Upper lobe of left lung (tissue), 6 donors: ENCODE data around the gene ZBTB40. TPM values are rescaled to one million over a fixed set of nuclear protein-coding genes. Genes with fewer than 3 reads are reported as not detected.

Experiments
- ATAC-seq, 2 donors: fragments of 200-7000 bp; cut with Tn5 transposase; one replicate each; pipeline ENCODE4 v1.9.1; 2022; ENCODE audit warnings: mild to moderate bottlenecking in 2 of 2, moderate library complexity in 2 of 2; ENCODE audit not compliant: low FRiP score in 2 of 2
- DNase-seq, 2 donors: peaks; one replicate each; pipeline ENCODE4 v3.0.0-alpha.2; 2019 to 2020
- H3K27ac ChIP-seq, 4 donors: fragments of 200-600 bp; sonication (generic); one replicate each; pipeline ENCODE4 v1.5.1; 2016 to 2019
- H3K27me3 ChIP-seq, 4 donors: fragments of 200-600 bp; sonication (generic); one replicate each; pipeline ENCODE4 v1.5.1; 2017 to 2019
- H3K36me3 ChIP-seq, 4 donors: fragments of 200-600 bp; sonication (generic); one replicate each; pipeline ENCODE4 v1.5.1; 2016 to 2019
- H3K4me1 ChIP-seq, 4 donors: fragments of 200-600 bp; sonication (generic); one replicate each; pipeline ENCODE4 v1.5.1; 2018 to 2019
- H3K4me3 ChIP-seq, 4 donors: fragments of 200-600 bp; sonication (generic); one replicate each; pipeline ENCODE4 v1.5.1; 2017 to 2019; ENCODE audit warnings: mild to moderate bottlenecking in 2 of 4, moderate library complexity in 1 of 4
- H3K9me3 ChIP-seq, 4 donors: fragments of 200-600 bp; sonication (generic); one replicate each; pipeline ENCODE4 v1.5.1; 2018 to 2019
- EP300 ChIP-seq, 4 donors: sonication (generic); formaldehyde crosslinking; IDR thresholded peaks; one replicate each; pipeline ENCODE4 v1.5.1; 2017; ENCODE audit warnings: antibody characterized with exemption in 4 of 4, control low read depth in 2 of 4
- POLR2A ChIP-seq, 4 donors: fragments of 450-650 bp; IDR thresholded peaks; one replicate each; pipeline ENCODE4 v1.5.1; 2016 to 2017; ENCODE audit warnings: antibody characterized with exemption in 4 of 4, mild to moderate bottlenecking in 2 of 4
- POLR2AphosphoS5 ChIP-seq, 2 donors: sonication (generic); formaldehyde crosslinking; IDR thresholded peaks; one replicate each; pipeline ENCODE4 v1.5.1; 2017; ENCODE audit warnings: antibody characterized with exemption in 2 of 2
- WGBS, 2 donors: methylation state at CpG; one replicate each; pipeline ENCODE4 v1.1.5; 2017 to 2018; 5-methylcytosine and 5-hydroxymethylcytosine counted together
- total RNA-seq, 6 donors: library from RNA; depleted of rRNA in 4 of 6; stranded (reverse); fragments of >200 nt in 4 of 6; gene quantifications; one replicate each; pipeline versions ENCODE4 v1.1.0 to v1.2.1, GENCODE V29; 2016 to 2021
- TF ChIP-seq, protein P1 (sequence below), 6 experiments: fragments of 450-650 bp in 4 of 6; fragments of 200-600 bp in 2 of 6; sonication (generic) in 2 of 6; IDR thresholded peaks; one replicate each; pipeline ENCODE4 v1.5.1; 2016 to 2019; ENCODE audit warnings: antibody characterized with exemption in 6 of 6
- donor health status: DM: no; HTN: no; CAD: no; lungs with moderate emphysema.
- donor health status: DM: no; HTN: yes; CAD: no; lungs with severe emphysema.

The ZBTB40 gene
- total RNA-seq, 6 donors from 2014 or later: 18.1 to 62.9 (median 24.1) TPM

- no peak overlapping the region for H3K27ac ChIP-seq
- H3K27me3 ChIP-seq: no peaks in the 10 kb centered on the region
- no peak overlapping the region for H3K4me3 ChIP-seq
- DNase-seq (no peak), ATAC-seq (no peak)
- peaks cover 0 to 13% (median 10%) of the 10 kb centered on the region in 4 donors for H3K4me1 ChIP-seq
- no peak for TF ChIP-seq POLR2AphosphoS5 (IDR thresholded peaks at IDR 0.05)
- TF ChIP-seq POLR2A (IDR thresholded peaks at IDR 0.05): no peak
- TF ChIP-seq, protein P1, sequence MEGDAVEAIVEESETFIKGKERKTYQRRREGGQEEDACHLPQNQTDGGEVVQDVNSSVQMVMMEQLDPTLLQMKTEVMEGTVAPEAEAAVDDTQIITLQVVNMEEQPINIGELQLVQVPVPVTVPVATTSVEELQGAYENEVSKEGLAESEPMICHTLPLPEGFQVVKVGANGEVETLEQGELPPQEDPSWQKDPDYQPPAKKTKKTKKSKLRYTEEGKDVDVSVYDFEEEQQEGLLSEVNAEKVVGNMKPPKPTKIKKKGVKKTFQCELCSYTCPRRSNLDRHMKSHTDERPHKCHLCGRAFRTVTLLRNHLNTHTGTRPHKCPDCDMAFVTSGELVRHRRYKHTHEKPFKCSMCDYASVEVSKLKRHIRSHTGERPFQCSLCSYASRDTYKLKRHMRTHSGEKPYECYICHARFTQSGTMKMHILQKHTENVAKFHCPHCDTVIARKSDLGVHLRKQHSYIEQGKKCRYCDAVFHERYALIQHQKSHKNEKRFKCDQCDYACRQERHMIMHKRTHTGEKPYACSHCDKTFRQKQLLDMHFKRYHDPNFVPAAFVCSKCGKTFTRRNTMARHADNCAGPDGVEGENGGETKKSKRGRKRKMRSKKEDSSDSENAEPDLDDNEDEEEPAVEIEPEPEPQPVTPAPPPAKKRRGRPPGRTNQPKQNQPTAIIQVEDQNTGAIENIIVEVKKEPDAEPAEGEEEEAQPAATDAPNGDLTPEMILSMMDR (IDR thresholded peaks at IDR 0.05): no peak
- no peak for TF ChIP-seq EP300 (IDR thresholded peaks at IDR 0.05)
- peaks cover 0 to 35% (median 16%) of the 10 kb centered on the region in 4 donors for H3K36me3 ChIP-seq
- 91 to 94% methylated on average over 5 of the region's 5 CpGs for WGBS, 2 donors
- peaks cover 0 to 3% (median 0%) of the 10 kb centered on the region in 4 donors for H3K9me3 ChIP-seq
These were observed 36.7 kb downstream of the ZBTB40 start for GRCh38 chr1:22488319-22488718.

DNA sequence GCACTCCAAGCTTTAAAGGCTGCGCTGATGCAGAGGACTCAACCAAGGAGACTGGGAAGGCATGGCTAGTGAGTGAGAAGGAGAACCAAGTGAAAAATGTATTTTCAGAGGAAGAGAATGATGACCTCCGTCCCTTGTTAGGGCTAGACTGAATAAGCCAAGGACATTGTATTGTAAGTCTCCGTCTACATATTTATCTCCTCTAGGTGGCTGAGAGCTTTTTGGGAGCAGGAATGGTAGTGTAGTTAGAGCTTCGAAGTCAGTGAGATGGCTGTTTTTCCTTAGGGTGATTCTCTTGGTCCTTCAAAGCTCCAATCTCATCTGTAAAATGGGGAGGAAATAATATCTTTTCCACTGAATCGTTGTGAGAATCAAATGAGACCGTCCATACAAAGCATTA lies 37.6 kb downstream of the ZBTB40 start:
- Histone ChIP-seq H3K9me3 (peaks cover 0 to 3% (median 0%) of the 10 kb centered on the region in 4 donors), H3K36me3 (peaks cover 0 to 37% (median 16%) of the 10 kb centered on the region in 4 donors), H3K4me3 (no peak overlapping the region), H3K4me1 (peaks cover 1 to 13% (median 10%) of the 10 kb centered on the region in 4 donors), H3K27me3 (no peaks in the 10 kb centered on the region), H3K27ac (no peak overlapping the region)
- ATAC-seq (no peak), DNase-seq (no peak)
- 92 to 95% methylated on average over 6 of the region's 6 CpGs for WGBS, 2 donors
- no peak for TF ChIP-seq POLR2AphosphoS5 (IDR thresholded peaks at IDR 0.05)
- no peak for TF ChIP-seq POLR2A (IDR thresholded peaks at IDR 0.05)
- no peak for TF ChIP-seq EP300 (IDR thresholded peaks at IDR 0.05)
- TF ChIP-seq, protein P1 (IDR thresholded peaks at IDR 0.05): no peak

- ATAC-seq (no peak), DNase-seq (no peak)
- Histone ChIP-seq H3K27ac (no peak overlapping the region), H3K4me3 (no peak overlapping the region), H3K9me3 (no peaks in the 10 kb centered on the region), H3K4me1 (peaks cover 4 to 13% (median 10%) of the 10 kb centered on the region in 4 donors), H3K27me3 (no peaks in the 10 kb centered on the region), H3K36me3 (peaks cover 0 to 37% (median 16%) of the 10 kb centered on the region in 4 donors)
- TF ChIP-seq, protein P1 (IDR thresholded peaks at IDR 0.05): no peak
- TF ChIP-seq EP300 (IDR thresholded peaks at IDR 0.05) (no peak), POLR2AphosphoS5 (IDR thresholded peaks at IDR 0.05) (no peak), POLR2A (IDR thresholded peaks at IDR 0.05) (no peak)
- 91 to 93% methylated on average over 6 of the region's 6 CpGs for WGBS, 2 donors
These were observed 38.2 kb downstream of the ZBTB40 start for GRCh38 chr1:22489823-22490222.

DNA sequence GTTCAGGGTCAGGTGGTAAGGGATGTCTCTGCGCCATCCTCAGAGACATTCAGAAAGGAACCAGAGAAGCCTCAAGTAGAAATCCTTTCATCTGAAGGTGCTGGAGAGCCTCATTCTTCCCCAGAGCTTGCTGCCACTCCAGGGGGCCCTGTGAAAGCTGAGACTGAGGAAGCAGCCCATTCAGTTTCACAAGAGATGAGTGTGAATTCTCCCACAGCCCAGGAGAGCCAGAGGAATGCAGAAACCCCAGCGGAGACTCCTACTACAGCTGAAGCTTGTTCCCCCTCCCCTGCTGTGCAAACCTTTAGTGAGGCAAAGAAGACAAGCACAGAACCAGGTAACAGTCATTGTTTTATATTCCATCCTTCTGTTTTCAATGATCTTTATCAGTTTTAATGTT lies 38.7 kb downstream of the ZBTB40 start:
- ATAC-seq (no peak), DNase-seq (no peak)
- no peak overlapping the region for H3K4me3 ChIP-seq
- peaks cover 0 to 37% (median 16%) of the 10 kb centered on the region in 4 donors for H3K36me3 ChIP-seq
- peaks cover 4 to 13% (median 10%) of the 10 kb centered on the region in 4 donors for H3K4me1 ChIP-seq
- no peaks in the 10 kb centered on the region for H3K9me3 ChIP-seq
- H3K27ac ChIP-seq: no peak overlapping the region
- WGBS, 2 donors: 80 to 86% methylated on average over 2 of the region's 2 CpGs
- TF ChIP-seq POLR2A (IDR thresholded peaks at IDR 0.05): no peak
- TF ChIP-seq EP300 (IDR thresholded peaks at IDR 0.05): no peak
- TF ChIP-seq POLR2AphosphoS5 (IDR thresholded peaks at IDR 0.05): no peak
- TF ChIP-seq, protein P1 (IDR thresholded peaks at IDR 0.05): no peak
- H3K27me3 ChIP-seq: no peaks in the 10 kb centered on the region
